PFSK-1 (cell line): Measurements from ENCODE around the gene ERGIC3.
A peak's percentile ranks its signal among the peaks of the same experiment; 100 is the strongest.

Source experiments
- POLR2AphosphoS5 ChIP-seq: IDR thresholded peaks from 2 replicates; pipeline ENCODE4 v1.6.1; 2012; ENCODE audit warnings: low read depth, mild to moderate bottlenecking, control low read depth, low read length, moderate library complexity
- SIN3A ChIP-seq: IDR thresholded peaks from 2 replicates; pipeline ENCODE4 v1.6.1; 2012; ENCODE audit warnings: mild to moderate bottlenecking, low read length, moderate library complexity, borderline replicate concordance; ENCODE audit not compliant: insufficient read depth

- TF ChIP-seq POLR2AphosphoS5 (peak; percentile 16; the same call in 1 of the 2 replicates), SIN3A (no peak)
These were observed 17.3 kb downstream of the ERGIC3 start for GRCh38 chr20:35559042-35559693.
